ENCODE measurements around the gene TMEM273.

GRCh38 chr10:49150426-49150825, 37.8 kb downstream of the TMEM273 start:
- TF ChIP-seq CTCF (IDR thresholded peaks at IDR 0.05) (no peak), POLR2A (IDR thresholded peaks at IDR 0.05) (no peak)

Data from ovary (tissue), 3 donors.